ENCODE measurements around the gene NCAM1.

NCAM1 gene

GRCh38 chr11:113282898-113283437, 321.7 kb downstream of the NCAM1 start:
- no peak overlapping the region for H3K4me3 ChIP-seq (replicated peaks; ENCODE audit: low read depth, low read length)
- no peak for TF ChIP-seq CTCF (IDR thresholded peaks at IDR 0.05; ENCODE audit: low read depth, low read length, missing control alignments)
- DNase-seq (ENCODE audit: extremely low read depth, low read depth): no peak

- TF ChIP-seq CTCF (IDR thresholded peaks at IDR 0.05; ENCODE audit: low read depth, low read length, missing control alignments): no peak
- DNase-seq (ENCODE audit: extremely low read depth, low read depth): no peak
- no peak overlapping the region for H3K4me3 ChIP-seq (replicated peaks; ENCODE audit: low read depth, low read length)
Observed at GRCh38 chr11:113283881-113284280, 322.7 kb downstream of the NCAM1 start.

DNA sequence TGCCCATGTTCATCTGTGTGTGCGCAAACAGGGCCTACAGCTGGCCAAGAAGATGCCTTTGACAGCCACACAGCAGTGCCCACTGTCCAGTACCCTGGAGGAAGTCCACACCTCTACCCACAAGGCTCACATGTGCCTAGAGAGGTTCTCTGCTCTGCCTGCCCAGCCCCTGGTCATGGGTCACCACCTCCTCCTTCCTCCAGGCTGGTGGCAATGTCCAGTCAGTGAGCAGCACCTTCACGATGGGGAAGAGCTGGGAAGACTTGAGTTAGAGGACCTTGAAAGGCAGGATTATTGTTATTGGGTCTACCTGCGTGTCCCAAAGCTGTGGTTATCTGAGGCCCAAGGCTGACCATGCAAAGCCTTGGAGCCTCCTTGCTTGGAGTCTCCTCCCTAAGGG, 324.8 kb downstream of the NCAM1 start:
- no peak overlapping the region for H3K4me3 ChIP-seq (replicated peaks; ENCODE audit: low read depth, low read length)
- no peak for TF ChIP-seq CTCF (IDR thresholded peaks at IDR 0.05; ENCODE audit: low read depth, low read length, missing control alignments)
- DNase-seq (ENCODE audit: extremely low read depth, low read depth): no peak

DNA sequence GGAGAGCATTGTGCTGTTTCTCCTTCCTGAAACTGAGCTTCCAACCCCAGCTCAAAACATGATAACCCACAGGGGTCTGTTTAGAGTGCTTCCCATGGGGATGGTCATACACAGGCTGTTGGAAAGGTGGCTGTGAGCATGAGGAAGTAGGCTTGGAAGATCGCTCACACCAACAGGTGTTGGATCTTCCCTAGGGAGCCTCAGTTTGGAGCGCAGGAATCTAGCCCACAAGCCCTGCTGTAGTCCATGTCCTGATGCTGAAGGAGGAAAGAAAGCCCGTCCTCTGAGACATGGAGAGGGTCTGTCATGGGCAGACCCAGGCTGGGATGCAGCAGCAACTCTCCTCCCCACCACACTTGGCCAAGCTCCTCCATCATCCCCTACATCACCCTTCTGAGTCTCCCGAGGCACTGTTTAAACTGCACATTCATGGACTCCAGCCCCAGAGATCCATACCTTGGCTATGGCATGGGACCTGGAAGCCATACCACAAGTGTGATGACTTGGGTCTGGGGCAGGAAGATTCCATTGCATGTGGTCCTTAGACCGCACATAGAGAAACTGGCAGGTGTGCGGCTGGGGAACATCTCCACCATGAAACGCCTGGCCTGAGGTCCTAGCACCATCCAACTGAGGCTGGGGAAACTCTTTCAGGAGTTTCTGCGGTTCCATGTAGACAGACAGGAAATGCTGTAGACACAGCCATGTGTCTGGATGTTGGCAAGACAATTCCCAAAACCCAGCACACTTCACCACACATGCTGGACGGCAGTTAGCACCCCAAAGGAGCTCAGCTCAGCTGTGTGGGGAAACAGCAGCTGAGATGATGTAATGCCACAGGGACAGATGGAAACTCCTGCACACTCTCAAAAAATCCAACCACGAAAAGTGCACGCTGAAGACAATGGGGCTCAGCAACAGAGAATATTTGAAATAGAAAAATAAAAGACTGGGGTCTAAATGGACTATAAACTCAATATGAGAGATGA, 325.6 kb downstream of the NCAM1 start:
- H3K4me3 ChIP-seq (replicated peaks; ENCODE audit: low read depth, low read length): no peak overlapping the region
- no peak for TF ChIP-seq CTCF (IDR thresholded peaks at IDR 0.05; ENCODE audit: low read depth, low read length, missing control alignments)
- no peak for DNase-seq (ENCODE audit: extremely low read depth, low read depth)

GRCh38 chr11:113287801-113288200, 326.6 kb downstream of the NCAM1 start:
- no peak for DNase-seq (ENCODE audit: extremely low read depth, low read depth)
- TF ChIP-seq CTCF (IDR thresholded peaks at IDR 0.05; ENCODE audit: low read depth, low read length, missing control alignments): no peak
- no peak overlapping the region for H3K4me3 ChIP-seq (replicated peaks; ENCODE audit: low read depth, low read length)

- no peak overlapping the region for H3K4me3 ChIP-seq (replicated peaks; ENCODE audit: low read depth, low read length)
- no peak for TF ChIP-seq CTCF (IDR thresholded peaks at IDR 0.05; ENCODE audit: low read depth, low read length, missing control alignments)
- no peak for DNase-seq (ENCODE audit: extremely low read depth, low read depth)
Observed at GRCh38 chr11:113288286-113288863, 327.2 kb downstream of the NCAM1 start.

Measured in HFF-Myc (cell line).